ENCODE results near the gene HAPLN1. TPM values are rescaled to one million over a fixed set of nuclear protein-coding genes. Genes with fewer than 3 reads are reported as not detected.

HAPLN1 gene
- total and polyA plus RNA-seq, 2 experiments from 2014 or later = 34.5 to 43.0 TPM

DNA sequence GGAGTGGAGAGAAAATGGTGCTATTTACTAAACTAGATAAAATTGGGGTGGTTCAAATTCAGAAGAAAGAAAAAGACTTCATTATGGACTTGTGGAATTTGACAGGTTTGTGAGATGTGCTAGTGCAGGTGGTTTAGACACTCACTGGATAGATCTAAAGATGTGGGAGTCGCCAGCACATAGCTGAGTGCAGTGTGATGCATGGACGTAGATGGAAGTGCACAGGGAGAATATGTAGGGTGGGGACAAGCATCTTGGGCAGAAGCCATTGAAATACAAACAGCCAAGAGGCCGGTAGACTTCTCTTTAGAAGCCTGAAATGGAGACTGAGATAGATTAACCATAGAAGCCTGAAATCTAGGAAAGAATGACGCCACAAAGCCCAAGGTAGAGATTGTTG is 10.7 kb downstream of the HAPLN1 start:
- Histone ChIP-seq H3K4me2 (no peak overlapping the region), H4K20me1 (ENCODE audit: insufficient read depth, poor library complexity, severe bottlenecking) (no peaks in the 10 kb centered on the region), H3K27ac (no peak overlapping the region), H3K9me3 (ENCODE audit: low read depth) (peaks cover 3% of the 10 kb centered on the region), H2AFZ (no peak overlapping the region), H3K27me3 (no peaks in the 10 kb centered on the region), H3K4me1 (ENCODE audit: insufficient read depth) (no peaks in the 10 kb centered on the region), H3K4me3 (no peak overlapping the region), H3K79me2 (no peaks in the 10 kb centered on the region), H3K36me3 (replicated peaks; ENCODE audit: insufficient read depth, low read depth) (no peaks in the 10 kb centered on the region), H3K9me2 (replicated peaks; ENCODE audit: insufficient read depth) (no peaks in the 10 kb centered on the region)
- 89% methylated on average over 4 of the region's 4 CpGs for WGBS (ENCODE audit: low lambda C conversion rate, missing lambda C conversion rate)
- no peak for DNase-seq (ENCODE audit: low spot score)
- TF ChIP-seq EZH2 (IDR thresholded peaks at IDR 0.05; ENCODE audit: borderline replicate concordance) = no peak

DNA sequence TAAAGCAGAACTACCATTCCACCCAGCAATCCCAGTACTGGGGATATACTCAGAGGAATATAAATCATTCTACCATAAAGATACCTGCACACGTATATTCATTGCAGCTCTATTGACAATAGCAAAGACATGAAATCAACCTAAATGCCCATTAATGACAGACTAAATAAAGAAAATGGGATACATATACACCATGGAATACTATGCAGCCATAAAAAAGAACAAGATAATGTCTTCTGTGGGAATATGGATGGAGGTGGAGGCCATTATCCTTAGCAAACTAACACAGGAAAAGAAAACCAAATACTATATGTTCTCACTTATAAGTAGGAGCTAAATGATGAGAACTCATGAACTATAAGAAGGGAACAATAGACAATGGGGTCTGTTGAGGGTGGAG is 12.5 kb downstream of the HAPLN1 start:
- Histone ChIP-seq H3K27me3 (no peaks in the 10 kb centered on the region), H3K27ac (no peak overlapping the region), H3K4me1 (ENCODE audit: insufficient read depth) (no peaks in the 10 kb centered on the region), H3K9me3 (ENCODE audit: low read depth) (peaks cover 3% of the 10 kb centered on the region), H3K9me2 (replicated peaks; ENCODE audit: insufficient read depth) (no peaks in the 10 kb centered on the region), H2AFZ (no peak overlapping the region), H3K79me2 (no peaks in the 10 kb centered on the region), H4K20me1 (ENCODE audit: insufficient read depth, poor library complexity, severe bottlenecking) (no peaks in the 10 kb centered on the region), H3K4me2 (no peak overlapping the region), H3K36me3 (replicated peaks; ENCODE audit: insufficient read depth, low read depth) (no peaks in the 10 kb centered on the region), H3K4me3 (no peak overlapping the region)
- TF ChIP-seq, protein P1, sequence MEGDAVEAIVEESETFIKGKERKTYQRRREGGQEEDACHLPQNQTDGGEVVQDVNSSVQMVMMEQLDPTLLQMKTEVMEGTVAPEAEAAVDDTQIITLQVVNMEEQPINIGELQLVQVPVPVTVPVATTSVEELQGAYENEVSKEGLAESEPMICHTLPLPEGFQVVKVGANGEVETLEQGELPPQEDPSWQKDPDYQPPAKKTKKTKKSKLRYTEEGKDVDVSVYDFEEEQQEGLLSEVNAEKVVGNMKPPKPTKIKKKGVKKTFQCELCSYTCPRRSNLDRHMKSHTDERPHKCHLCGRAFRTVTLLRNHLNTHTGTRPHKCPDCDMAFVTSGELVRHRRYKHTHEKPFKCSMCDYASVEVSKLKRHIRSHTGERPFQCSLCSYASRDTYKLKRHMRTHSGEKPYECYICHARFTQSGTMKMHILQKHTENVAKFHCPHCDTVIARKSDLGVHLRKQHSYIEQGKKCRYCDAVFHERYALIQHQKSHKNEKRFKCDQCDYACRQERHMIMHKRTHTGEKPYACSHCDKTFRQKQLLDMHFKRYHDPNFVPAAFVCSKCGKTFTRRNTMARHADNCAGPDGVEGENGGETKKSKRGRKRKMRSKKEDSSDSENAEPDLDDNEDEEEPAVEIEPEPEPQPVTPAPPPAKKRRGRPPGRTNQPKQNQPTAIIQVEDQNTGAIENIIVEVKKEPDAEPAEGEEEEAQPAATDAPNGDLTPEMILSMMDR (IDR thresholded peaks at IDR 0.05; ENCODE audit: poor library complexity) = no peak
- TF ChIP-seq EZH2phosphoT487 (IDR thresholded peaks at IDR 0.05; ENCODE audit: low read depth, severe bottlenecking, unreplicated experiment) (no peak), EZH2 (IDR thresholded peaks at IDR 0.05; ENCODE audit: borderline replicate concordance) (no peak)
- 96% methylated on average over 1 of the region's 1 CpG for WGBS (ENCODE audit: low lambda C conversion rate, missing lambda C conversion rate)
- DNase-seq (ENCODE audit: low spot score) = no peak

DNA sequence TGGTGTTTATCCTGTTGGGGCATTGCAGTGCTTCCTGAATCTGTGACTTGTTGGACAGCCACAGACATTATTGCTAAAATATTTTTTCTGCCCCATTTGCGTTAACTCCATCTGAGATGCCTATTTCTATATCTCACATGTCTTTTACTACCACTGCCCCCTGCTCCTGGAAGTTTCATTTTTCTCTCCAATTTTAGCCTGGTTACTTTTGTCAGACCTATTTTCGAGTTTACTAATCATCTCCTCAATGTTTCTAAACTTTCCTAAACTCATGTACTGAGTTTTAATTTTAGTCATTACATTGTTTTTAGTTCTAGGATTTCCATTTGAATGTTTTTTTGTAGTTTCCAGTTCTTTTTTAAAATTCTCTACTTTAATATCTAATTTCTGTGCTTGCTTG is 17.6 kb downstream of the HAPLN1 start:
- WGBS (ENCODE audit: low lambda C conversion rate, missing lambda C conversion rate) = 87% methylated on average over 2 of the region's 2 CpGs
- H3K27ac ChIP-seq = no peak overlapping the region
- no peaks in the 10 kb centered on the region for H3K36me3 ChIP-seq (replicated peaks; ENCODE audit: insufficient read depth, low read depth)
- no peaks in the 10 kb centered on the region for H3K79me2 ChIP-seq
- no peak overlapping the region for H3K4me2 ChIP-seq
- no peak overlapping the region for H3K4me3 ChIP-seq
- no peaks in the 10 kb centered on the region for H3K9me2 ChIP-seq (replicated peaks; ENCODE audit: insufficient read depth)
- no peak for DNase-seq (ENCODE audit: low spot score)
- no peak overlapping the region for H2AFZ ChIP-seq
- no peaks in the 10 kb centered on the region for H3K4me1 ChIP-seq (ENCODE audit: insufficient read depth)
- no peaks in the 10 kb centered on the region for H3K27me3 ChIP-seq
- H4K20me1 ChIP-seq (ENCODE audit: insufficient read depth, poor library complexity, severe bottlenecking) = no peaks in the 10 kb centered on the region
- TF ChIP-seq, protein P1 (IDR thresholded peaks at IDR 0.05; ENCODE audit: poor library complexity) = no peak
- TF ChIP-seq EZH2 (IDR thresholded peaks at IDR 0.05; ENCODE audit: borderline replicate concordance) = no peak
- TF ChIP-seq EZH2phosphoT487 (IDR thresholded peaks at IDR 0.05; ENCODE audit: low read depth, severe bottlenecking, unreplicated experiment) = no peak
- H3K9me3 ChIP-seq (ENCODE audit: low read depth) = peaks cover 3% of the 10 kb centered on the region

DNA sequence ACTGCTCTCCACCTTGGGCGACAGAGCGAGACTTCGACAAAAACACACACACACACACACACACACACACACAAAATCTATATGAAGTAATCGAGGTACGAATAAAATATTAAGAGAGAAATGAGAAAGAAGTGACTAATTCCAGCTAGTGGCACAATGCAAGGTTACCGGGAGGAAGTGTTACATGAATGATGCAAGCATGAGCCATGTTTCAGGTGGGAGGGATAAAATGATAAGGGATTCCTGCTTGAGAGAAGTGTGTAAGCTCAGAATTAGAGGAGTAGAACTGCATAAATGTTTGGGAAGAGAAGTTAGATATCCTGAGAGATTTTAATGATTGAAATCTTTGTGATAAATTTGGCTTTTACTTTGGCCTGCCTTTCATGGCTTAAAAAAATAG is 18.8 kb downstream of the HAPLN1 start:
- 97% methylated on average over 6 of the region's 6 CpGs for WGBS (ENCODE audit: low lambda C conversion rate, missing lambda C conversion rate)
- no peak overlapping the region for H2AFZ ChIP-seq

More for the DNA sequence above, 18.8 kb downstream of the HAPLN1 start:
- Histone ChIP-seq H3K4me1 (ENCODE audit: insufficient read depth) (no peaks in the 10 kb centered on the region), H3K4me3 (no peak overlapping the region), H3K36me3 (replicated peaks; ENCODE audit: insufficient read depth, low read depth) (no peaks in the 10 kb centered on the region), H3K9me3 (ENCODE audit: low read depth) (peaks cover 3% of the 10 kb centered on the region), H3K27me3 (no peaks in the 10 kb centered on the region), H3K9me2 (replicated peaks; ENCODE audit: insufficient read depth) (no peaks in the 10 kb centered on the region), H4K20me1 (ENCODE audit: insufficient read depth, poor library complexity, severe bottlenecking) (no peaks in the 10 kb centered on the region), H3K27ac (no peak overlapping the region), H3K4me2 (no peak overlapping the region), H3K79me2 (no peaks in the 10 kb centered on the region)
- DNase-seq (ENCODE audit: low spot score) = no peak
- TF ChIP-seq, protein P1 (IDR thresholded peaks at IDR 0.05; ENCODE audit: poor library complexity) = no peak
- TF ChIP-seq EZH2 (IDR thresholded peaks at IDR 0.05; ENCODE audit: borderline replicate concordance) (no peak), EZH2phosphoT487 (IDR thresholded peaks at IDR 0.05; ENCODE audit: low read depth, severe bottlenecking, unreplicated experiment) (no peak)
